HG03354 (cell line): ENCODE data around the gene LMF2.
A peak's percentile ranks its signal among the peaks of the same experiment; 100 is the strongest.
"Not testable (repeated sequence)": the region's sequence is repeated elsewhere in the genome, so short reads cannot be mapped to it uniquely, and the experiment has no call there.

Source experiments
- ATAC-seq: cut with Tn5 transposase; IDR thresholded peaks from one replicate; pipeline ENCODE4 v1.9.1; 2021; ENCODE audit warnings: mild to moderate bottlenecking; ENCODE audit not compliant: unreplicated experiment, poor library complexity, severe bottlenecking

The LMF2 gene

GRCh38 chr22:50507421-50507990, at the start of gene LMF2:
Gene LMF2, minus strand, starts transcription at chr22:50507702. Its CDS starts 27 bp downstream, at chr22:50507675.
- peak; percentile 50 for ATAC-seq

- ATAC-seq: no peak
These were observed 49.2 kb upstream of the LMF2 start for GRCh38 chr22:50556703-50557102.

GRCh38 chr22:50553310-50553709, 45.8 kb upstream of the LMF2 start:
- ATAC-seq: no peak

- ATAC-seq: no peak
These were observed 43.8 kb upstream of the LMF2 start for GRCh38 chr22:50551160-50551752.

- ATAC-seq: no peak
These were observed 42.9 kb upstream of the LMF2 start for GRCh38 chr22:50550395-50550794.

GRCh38 chr22:50548921-50549790, 41.7 kb upstream of the LMF2 start:
- no peak for ATAC-seq

GRCh38 chr22:50548040-50548920, 40.8 kb upstream of the LMF2 start:
- ATAC-seq: no peak

- no peak for ATAC-seq
These were observed 39.9 kb upstream of the LMF2 start for GRCh38 chr22:50547263-50547985.

- no peak for ATAC-seq
These were observed 39.1 kb upstream of the LMF2 start for GRCh38 chr22:50546326-50547262.

- ATAC-seq: no peak
These were observed 38.2 kb upstream of the LMF2 start, which contains the start of gene KLHDC7B for GRCh38 chr22:50545522-50546325. Gene KLHDC7B, plus strand, starts transcription at chr22:50545899. Its CDS starts 345 bp downstream, at chr22:50546244.

GRCh38 chr22:50544746-50545253, 37.3 kb upstream of the LMF2 start:
- ATAC-seq: no peak

- no peak for ATAC-seq
These were observed 36.7 kb upstream of the LMF2 start for GRCh38 chr22:50544078-50544745.

- ATAC-seq: peak; percentile 23
These were observed 35.0 kb upstream of the LMF2 start for GRCh38 chr22:50542416-50542927.

GRCh38 chr22:50541667-50542026, 34.1 kb upstream of the LMF2 start:
- ATAC-seq: not testable (repeated sequence)

GRCh38 chr22:50540381-50540780, 32.9 kb upstream of the LMF2 start:
- no peak for ATAC-seq

GRCh38 chr22:50537765-50538164, 30.3 kb upstream of the LMF2 start:
- no peak for ATAC-seq

GRCh38 chr22:50536226-50536625, 28.7 kb upstream of the LMF2 start:
- ATAC-seq: no peak
